Measurements from ENCODE around the gene SEPTIN3.

SEPTIN3 gene

DNA sequence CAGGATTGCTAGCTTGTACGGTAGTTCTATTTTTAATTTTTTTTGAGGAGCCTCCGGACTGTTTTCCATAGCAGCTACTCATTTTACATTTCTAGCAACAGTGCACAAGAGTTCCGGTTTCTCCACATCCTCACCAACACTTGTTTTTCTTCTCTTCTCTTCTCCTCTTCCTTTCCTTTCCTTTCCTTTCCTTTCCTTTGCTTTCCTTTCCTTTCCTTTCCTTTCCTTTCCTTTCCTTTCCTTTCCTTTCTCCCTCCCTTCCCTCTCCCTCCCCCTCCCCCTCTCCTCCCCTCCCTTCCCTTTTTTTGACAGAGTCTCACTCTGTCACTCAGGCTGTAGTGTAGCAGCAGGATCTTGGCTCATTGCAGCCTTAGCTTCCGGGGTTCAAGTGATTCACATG is 38.7 kb downstream of the SEPTIN3 start:
- in situ Hi-C loops (cut with MboI; ENCODE audit: low sequenced_read_pairs), result no loop called here

- in situ Hi-C loops (cut with MboI; ENCODE audit: low sequenced_read_pairs), result no loop called here
Measured at GRCh38 chr22:42010778-42011177, 41.5 kb downstream of the SEPTIN3 start.

DNA sequence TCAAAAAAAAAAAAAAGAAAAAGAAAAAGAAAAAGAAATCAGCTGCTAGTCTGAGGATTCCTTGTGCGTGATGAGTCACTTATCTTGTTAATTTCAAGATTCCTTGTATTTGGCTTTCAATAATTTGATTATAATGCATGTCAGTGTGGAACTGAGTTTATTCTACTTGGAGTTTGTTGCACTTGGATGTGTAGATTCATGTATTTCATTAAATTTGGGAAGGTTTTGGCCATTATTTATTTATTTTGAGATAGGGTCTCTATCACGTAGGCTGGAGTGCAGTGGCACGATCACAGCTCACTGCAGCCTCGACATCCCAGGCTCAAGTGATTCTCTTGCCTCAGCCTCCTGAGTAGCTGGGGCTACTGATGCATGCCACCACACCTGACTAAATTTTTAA is 44.1 kb downstream of the SEPTIN3 start:
- in situ Hi-C loops (cut with MboI; ENCODE audit: low sequenced_read_pairs), result no loop called here

DNA sequence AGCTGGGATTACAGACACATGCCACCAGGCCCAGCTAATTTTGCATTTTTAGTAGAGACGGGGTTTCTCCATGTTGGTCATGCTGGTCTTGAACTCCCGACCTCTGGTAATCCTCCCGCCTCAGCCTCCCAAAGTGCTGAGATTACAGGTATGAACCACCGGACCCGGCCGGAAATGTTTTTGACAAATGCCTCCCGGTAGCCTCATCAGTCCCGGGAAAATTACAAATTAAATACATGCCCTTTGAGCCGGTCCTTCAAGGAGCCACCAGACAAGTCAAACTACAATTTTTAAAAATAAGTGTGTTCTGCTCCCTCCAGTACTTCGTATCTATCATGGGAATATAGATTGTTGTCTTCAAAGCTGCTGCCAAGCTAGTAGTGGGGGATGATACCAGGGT is 46.9 kb downstream of the SEPTIN3 start:
- in situ Hi-C loops (cut with MboI; ENCODE audit: low sequenced_read_pairs), result no loop called here

DNA sequence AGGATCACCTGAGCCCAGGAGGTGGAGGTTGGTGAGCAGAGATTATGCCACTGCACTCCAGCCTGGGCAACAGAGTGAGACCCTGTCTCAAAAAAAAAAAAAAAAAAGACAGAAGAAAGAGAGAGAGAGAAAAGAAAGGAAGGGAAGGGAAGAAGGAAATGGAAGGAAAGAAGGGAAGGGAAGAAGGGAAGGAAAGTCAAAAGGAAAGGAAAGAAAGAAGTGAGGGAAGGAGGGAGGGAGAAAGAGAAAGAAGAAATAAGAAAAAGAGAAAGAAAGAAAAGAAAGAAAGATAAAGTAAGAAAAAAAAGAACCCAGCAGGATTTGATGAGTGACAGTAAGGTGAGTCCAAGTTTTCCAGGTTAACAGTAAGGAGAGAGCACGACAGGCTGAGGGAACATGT is 49.0 kb downstream of the SEPTIN3 start:
- in situ Hi-C loops (cut with MboI; ENCODE audit: low sequenced_read_pairs), result no loop called here

Measured in hTERT RPE-1 (cell line).